Measurements from ENCODE around the gene NCL.
A peak's percentile ranks its signal among the peaks of the same experiment; 100 is the strongest.
"Not testable (repeated sequence)": the region's sequence is repeated elsewhere in the genome, so short reads cannot be mapped to it uniquely, and the experiment has no call there.

Gene NCL

GRCh38 chr2:231469583-231469950, 5.3 kb upstream of the NCL start:
- no peak for DNase-seq (ENCODE audit: low spot score)

GRCh38 chr2:231467613-231468530, 3.6 kb upstream of the NCL start:
- no peak for DNase-seq (ENCODE audit: low spot score)

DNA sequence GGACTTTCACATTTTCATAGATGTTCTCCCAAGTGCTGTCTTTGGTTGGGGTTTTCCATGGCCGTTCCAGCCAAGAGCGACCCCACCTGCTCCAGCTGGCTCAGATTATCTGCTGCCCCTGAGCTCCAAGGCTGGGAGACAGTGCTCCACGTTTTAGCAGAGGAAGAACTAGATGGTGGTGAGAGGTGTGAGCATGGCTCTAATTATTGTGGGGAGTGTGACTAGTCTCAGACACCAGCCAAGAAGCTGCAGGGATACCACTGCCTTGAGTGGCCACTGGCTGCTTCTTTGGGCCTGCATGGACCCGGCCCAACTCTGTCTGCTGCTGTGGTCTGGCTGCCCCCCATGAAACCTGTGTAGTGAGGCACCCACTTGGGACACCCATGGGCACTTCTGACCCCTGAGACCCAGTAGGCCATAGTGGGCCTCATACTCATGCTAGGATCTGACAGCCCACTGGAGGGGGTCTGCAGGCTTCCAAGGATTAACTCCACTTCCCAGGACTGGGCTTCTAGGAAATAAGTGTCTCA, 2.8 kb upstream of the NCL start:
- DNase-seq (ENCODE audit: low spot score): no peak

DNA sequence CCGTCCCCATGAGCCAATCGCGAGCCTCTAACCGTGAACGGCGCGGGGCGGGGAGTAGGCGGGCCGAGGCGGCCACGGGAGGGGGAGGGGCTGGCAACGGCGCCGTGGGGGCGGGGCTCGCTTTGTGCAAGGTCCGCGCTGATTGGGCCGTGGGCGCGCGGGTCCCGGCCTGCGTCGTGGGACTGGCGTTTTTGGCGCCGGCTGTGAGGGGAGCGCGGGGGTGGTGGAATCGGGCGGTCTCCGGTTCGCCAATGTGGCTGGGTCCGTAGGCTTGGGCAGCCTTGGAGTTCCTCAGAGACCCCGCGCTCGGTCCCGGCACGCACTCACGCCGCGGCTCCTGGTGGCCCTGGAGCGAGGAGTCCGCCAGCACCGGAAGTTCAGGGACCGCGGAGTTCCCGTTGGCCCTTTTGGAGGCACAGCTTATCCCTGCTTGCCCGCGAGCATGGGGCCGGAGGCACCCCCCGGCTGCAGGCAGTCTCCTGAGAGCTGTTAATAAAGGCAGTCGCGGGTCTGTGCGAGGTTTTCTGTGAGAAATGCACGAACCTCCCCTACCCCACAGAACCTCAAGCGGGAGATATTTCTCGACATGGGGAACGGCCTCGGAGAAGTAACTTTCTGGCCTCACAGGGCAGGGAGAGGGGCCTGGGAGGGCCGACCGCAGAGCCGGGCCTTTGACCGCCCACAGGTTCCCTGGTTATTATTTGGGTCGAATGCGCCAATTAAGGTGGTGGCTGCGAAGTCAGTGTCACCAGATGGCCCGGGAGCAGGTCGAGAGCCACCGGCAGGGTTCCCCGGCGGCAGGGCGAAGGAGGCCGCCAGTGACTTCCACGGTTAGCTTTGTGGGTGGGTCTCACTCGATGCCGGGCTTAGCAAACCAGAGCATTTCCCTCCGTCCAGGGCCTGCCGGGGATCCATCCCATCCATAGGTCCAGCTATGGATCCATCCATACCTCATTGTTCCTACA, 574 bp upstream of the NCL start:
- peak; percentile 50 for DNase-seq (ENCODE audit: low spot score)

- no peak for DNase-seq (ENCODE audit: low spot score)
These were observed 1.4 kb downstream of the NCL start for GRCh38 chr2:231462729-231463465.

- no peak for DNase-seq (ENCODE audit: low spot score)
These were observed 2.7 kb downstream of the NCL start for GRCh38 chr2:231461516-231461971.

- DNase-seq (ENCODE audit: low spot score): not testable (repeated sequence)
These were observed 3.4 kb downstream of the NCL start for GRCh38 chr2:231460841-231461240.

GRCh38 chr2:231460073-231460835, 4.0 kb downstream of the NCL start:
- DNase-seq (ENCODE audit: low spot score): no peak

DNA sequence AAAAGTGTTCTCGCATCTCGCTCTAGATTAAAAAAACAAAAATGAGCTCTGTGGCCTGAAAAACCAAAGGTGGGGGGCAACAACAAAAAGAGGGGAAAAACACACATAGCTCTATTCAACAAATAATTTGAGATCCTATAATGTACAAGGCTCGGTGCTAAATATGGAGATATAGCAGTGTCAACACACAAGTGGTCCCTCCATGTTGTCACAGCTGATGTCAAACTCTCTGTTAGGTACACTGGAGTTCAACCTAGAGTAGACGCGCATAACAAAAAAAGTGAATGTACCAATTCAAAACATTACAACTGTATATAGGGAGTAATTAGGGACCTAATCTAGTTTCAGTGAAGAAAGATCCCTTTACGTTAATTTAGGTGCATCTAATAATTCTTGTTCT, 5.9 kb downstream of the NCL start:
- no peak for DNase-seq (ENCODE audit: low spot score)

- DNase-seq (ENCODE audit: low spot score): no peak
These were observed 7.2 kb downstream of the NCL start for GRCh38 chr2:231457101-231457500.

GRCh38 chr2:231456295-231457004, 7.8 kb downstream of the NCL start:
- no peak for DNase-seq (ENCODE audit: low spot score)

- no peak for DNase-seq (ENCODE audit: low spot score)
These were observed 8.4 kb downstream of the NCL start for GRCh38 chr2:231455890-231456289.

GRCh38 chr2:231455222-231455621, 9.1 kb downstream of the NCL start:
- no peak for DNase-seq (ENCODE audit: low spot score)

GRCh38 chr2:231454361-231454791, 9.9 kb downstream of the NCL start:
- no peak for DNase-seq (ENCODE audit: low spot score)

- no peak for DNase-seq (ENCODE audit: low spot score)
These were observed 11.3 kb downstream of the NCL start for GRCh38 chr2:231452799-231453508.

GRCh38 chr2:231450548-231450989, 13.7 kb downstream of the NCL start:
- DNase-seq (ENCODE audit: low spot score): no peak

DNA sequence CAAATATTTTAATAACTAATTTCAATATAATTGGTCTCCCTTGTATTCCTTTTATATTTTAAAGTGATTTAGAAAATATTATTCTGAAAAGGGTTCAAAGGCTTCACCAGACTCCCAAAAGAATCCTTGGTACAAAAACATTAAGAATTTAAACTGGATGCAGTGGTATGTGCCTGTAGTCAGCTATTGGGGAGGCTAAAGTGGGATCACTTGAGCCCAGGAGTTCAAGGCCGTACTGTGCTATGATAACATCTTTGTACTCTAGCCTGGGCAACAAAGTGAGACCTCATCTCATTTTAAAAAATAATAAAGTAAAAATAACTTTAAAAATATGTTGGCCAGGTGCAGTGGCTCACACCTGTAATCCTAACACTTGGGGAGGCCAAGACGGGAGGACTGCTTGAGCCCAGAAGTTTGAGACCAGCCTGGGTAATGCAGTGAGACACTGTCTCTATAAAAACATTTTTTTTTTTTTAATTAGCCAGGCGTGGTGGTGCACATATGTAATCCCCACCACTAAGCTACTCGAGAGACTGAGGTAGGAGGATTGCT, 14.7 kb downstream of the NCL start:
- no peak for DNase-seq (ENCODE audit: low spot score)

GRCh38 chr2:231436957-231437356, 27.3 kb downstream of the NCL start:
- no peak for DNase-seq (ENCODE audit: low spot score)

GRCh38 chr2:231433990-231434389, 30.3 kb downstream of the NCL start:
- DNase-seq (ENCODE audit: low spot score): no peak

All from SK-N-DZ (cell line).